ENCODE measurements around the gene TMEM63A.
A peak's percentile ranks its signal among the peaks of the same experiment; 100 is the strongest.
"Not testable (repeated sequence)": the region's sequence is repeated elsewhere in the genome, so short reads cannot be mapped to it uniquely, and the experiment has no call there.

The TMEM63A gene

GRCh38 chr1:225815526-225816178 is 66.5 kb downstream of the TMEM63A start:
- DNase-seq: no peak

- not testable (repeated sequence) for DNase-seq
Measured at GRCh38 chr1:225815090-225815489, 67.1 kb downstream of the TMEM63A start.

- DNase-seq: no peak
Measured at GRCh38 chr1:225814381-225814780, 67.8 kb downstream of the TMEM63A start.

GRCh38 chr1:225813214-225813964 is 68.8 kb downstream of the TMEM63A start:
- no peak for DNase-seq

GRCh38 chr1:225812488-225813213 is 69.5 kb downstream of the TMEM63A start:
- no peak for DNase-seq

- no peak for DNase-seq
Measured at GRCh38 chr1:225811622-225812487, 70.3 kb downstream of the TMEM63A start.

- not testable (repeated sequence) for DNase-seq
Measured at GRCh38 chr1:225810579-225811538, 71.3 kb downstream of the TMEM63A start.

- peak; percentile 84 for DNase-seq
Measured at GRCh38 chr1:225809842-225810578, 72.2 kb downstream of the TMEM63A start, which contains the start of gene EPHX1. Gene EPHX1, plus strand, starts transcription at chr1:225810124. Its CDS starts 18,606 bp downstream, at chr1:225828730.

GRCh38 chr1:225808136-225808535 is 74.0 kb downstream of the TMEM63A start:
- DNase-seq: no peak

- not testable (repeated sequence) for DNase-seq
Measured at GRCh38 chr1:225806736-225807135, 75.4 kb downstream of the TMEM63A start.

GRCh38 chr1:225806249-225806648 is 75.9 kb downstream of the TMEM63A start:
- no peak for DNase-seq

GRCh38 chr1:225801146-225801545 is 81.0 kb downstream of the TMEM63A start:
- DNase-seq: not testable (repeated sequence)

- DNase-seq: not testable (repeated sequence)
Measured at GRCh38 chr1:225796097-225796496, 86.1 kb downstream of the TMEM63A start.
